Left ventricle myocardium inferior (tissue), 1 donor: ENCODE data around the gene PYGM. TPM values are rescaled to one million over a fixed set of nuclear protein-coding genes. Genes with fewer than 3 reads are reported as not detected.

Source experiments
- DNase-seq: peaks from one replicate; pipeline ENCODE4 v3.0.0-alpha.2; 2020
- H3K27ac ChIP-seq: fragments of 200-600 bp; replicated peaks from 2 replicates; pipeline ENCODE4 v1.8.0; 2021
- H3K27me3 ChIP-seq: fragments of 200-600 bp; 2 replicates; pipeline ENCODE4 v1.8.0; 2021; ENCODE audit warnings: low read depth
- H3K36me3 ChIP-seq: fragments of 200-600 bp; 2 replicates; pipeline ENCODE4 v1.8.0; 2021
- H3K4me1 ChIP-seq: fragments of 200-600 bp; 2 replicates; pipeline ENCODE4 v1.8.0; 2021
- H3K4me3 ChIP-seq: fragments of 200-600 bp; 2 replicates; pipeline ENCODE4 v1.8.0; 2021; ENCODE audit warnings: mild to moderate bottlenecking, moderate library complexity
- H3K9me3 ChIP-seq: fragments of 200-600 bp; replicated peaks from 2 replicates; pipeline ENCODE4 v1.8.0; 2021
- intact Hi-C: fragments of 100-400 bp; cut with micrococcal nuclease; formaldehyde crosslinking; loops from one replicate; pipeline ENCODE4 v1.11.0; 2022
- total RNA-seq: library from RNA; stranded (reverse); fragmentation: NEBNext Ultra II Directional; extraction: Animal tissue kit (Norgen Biotek cat#: 25700); gene quantifications from one replicate; pipeline ENCODE4 v1.2.1, GENCODE V29; 2021
- TF ChIP-seq, protein P1 (sequence below): fragments of 200-600 bp; IDR thresholded peaks from 2 replicates; pipeline ENCODE4 v1.8.0; 2021; ENCODE audit warnings: antibody characterized with exemption, mild to moderate bottlenecking, borderline replicate concordance
- donor health status: DM: no; HTN: yes; CAD: no; lungs with severe emphysema.

PYGM gene
- total RNA-seq, 1 donor from 2014 or later, result 89.5 TPM

DNA sequence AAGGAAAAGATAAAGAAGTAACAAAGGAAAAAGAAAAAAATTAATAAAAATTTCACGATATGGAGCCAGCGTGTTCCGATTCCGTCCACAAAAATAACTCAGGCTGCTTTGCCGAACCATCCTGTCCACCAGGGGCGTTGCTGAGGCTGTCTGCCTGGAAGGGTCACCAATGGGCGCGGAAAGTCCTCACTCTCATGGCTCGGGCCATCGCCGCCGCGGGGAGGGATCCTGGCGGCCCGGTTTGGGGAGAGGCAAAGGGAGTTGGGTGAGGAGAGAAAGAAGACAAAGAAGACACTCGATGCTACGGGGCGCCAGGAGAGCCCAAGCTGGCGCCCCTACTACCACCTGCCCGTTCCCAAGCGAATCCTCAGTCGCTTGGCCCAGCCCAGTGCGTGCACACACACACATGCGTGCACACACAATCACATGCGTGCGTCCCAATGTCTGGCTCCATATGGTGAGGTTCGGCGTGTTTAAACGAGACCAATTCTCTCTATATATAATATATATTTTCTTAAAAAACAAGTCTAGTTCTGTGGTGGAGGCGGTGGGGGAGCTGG, 5.6 kb upstream of the PYGM start:
- intact Hi-C loops, result no loop called here
- H3K9me3 ChIP-seq, result no peaks in the 10 kb centered on the region
- peaks cover 83% of the 10 kb centered on the region for H3K4me1 ChIP-seq
- peak overlapping the region; percentile 89 for H3K27ac ChIP-seq
- TF ChIP-seq, protein P1, sequence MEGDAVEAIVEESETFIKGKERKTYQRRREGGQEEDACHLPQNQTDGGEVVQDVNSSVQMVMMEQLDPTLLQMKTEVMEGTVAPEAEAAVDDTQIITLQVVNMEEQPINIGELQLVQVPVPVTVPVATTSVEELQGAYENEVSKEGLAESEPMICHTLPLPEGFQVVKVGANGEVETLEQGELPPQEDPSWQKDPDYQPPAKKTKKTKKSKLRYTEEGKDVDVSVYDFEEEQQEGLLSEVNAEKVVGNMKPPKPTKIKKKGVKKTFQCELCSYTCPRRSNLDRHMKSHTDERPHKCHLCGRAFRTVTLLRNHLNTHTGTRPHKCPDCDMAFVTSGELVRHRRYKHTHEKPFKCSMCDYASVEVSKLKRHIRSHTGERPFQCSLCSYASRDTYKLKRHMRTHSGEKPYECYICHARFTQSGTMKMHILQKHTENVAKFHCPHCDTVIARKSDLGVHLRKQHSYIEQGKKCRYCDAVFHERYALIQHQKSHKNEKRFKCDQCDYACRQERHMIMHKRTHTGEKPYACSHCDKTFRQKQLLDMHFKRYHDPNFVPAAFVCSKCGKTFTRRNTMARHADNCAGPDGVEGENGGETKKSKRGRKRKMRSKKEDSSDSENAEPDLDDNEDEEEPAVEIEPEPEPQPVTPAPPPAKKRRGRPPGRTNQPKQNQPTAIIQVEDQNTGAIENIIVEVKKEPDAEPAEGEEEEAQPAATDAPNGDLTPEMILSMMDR, result peak; percentile 35
- DNase-seq, result no peak
- no peak overlapping the region for H3K4me3 ChIP-seq
- peaks cover 70% of the 10 kb centered on the region for H3K36me3 ChIP-seq
- H3K27me3 ChIP-seq, result no peaks in the 10 kb centered on the region

DNA sequence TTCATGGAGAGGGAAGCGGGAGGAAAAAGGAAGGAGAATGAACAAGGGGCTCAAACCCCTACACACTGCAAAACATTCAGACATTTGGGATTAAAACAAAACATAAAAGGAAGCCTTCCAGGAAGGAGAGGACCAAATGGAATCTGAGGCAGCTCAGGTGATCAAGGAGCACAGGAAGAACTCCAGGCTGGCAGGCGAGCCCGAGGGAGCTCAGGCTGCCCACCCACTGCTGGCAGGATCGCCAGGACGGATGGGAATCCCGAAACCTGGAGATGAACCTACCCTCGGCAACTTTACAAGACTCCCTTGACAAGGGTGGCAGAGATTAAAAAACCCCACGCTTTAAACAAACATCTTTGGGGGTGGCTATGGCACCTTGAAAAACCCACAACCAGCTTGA, 5.0 kb upstream of the PYGM start:
- Histone ChIP-seq H3K36me3 (peaks cover 64% of the 10 kb centered on the region), H3K27me3 (no peaks in the 10 kb centered on the region), H3K4me3 (no peak overlapping the region), H3K4me1 (peaks cover 86% of the 10 kb centered on the region), H3K27ac (peak overlapping the region; percentile 89), H3K9me3 (no peaks in the 10 kb centered on the region)
- TF ChIP-seq, protein P1, result no peak
- intact Hi-C loops, result no loop called here
- DNase-seq, result no peak

DNA sequence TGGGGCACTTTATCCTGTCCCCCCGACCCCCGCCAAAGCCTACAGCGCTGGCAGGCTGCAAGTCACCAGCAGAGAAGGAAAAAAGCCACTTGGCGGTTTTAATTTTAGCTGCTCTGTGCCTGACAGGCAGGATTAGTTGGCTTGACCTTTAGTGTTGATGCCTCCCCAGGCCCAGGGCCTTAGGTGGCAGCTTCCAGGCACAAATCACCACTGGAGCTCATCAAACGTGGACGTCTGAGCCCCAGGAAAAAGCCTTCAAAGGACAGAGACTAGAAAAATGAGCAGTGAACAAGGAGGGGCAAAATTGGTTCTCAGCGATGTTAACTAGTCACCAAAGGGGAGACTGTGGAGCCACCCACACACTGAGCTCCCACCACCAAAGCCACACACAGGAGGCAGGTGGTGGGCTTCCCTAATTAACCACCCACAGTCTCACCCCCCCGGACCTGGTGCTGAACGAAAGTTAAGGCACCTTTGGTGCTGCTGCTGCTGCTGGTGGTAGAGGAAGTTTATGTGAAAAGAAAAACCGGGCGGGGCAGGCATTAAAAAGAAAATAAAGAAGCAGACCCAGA, 4.4 kb upstream of the PYGM start:
- Histone ChIP-seq H3K4me3 (peak overlapping the region; percentile 7), H3K27me3 (no peaks in the 10 kb centered on the region), H3K4me1 (peaks cover 90% of the 10 kb centered on the region), H3K27ac (peak overlapping the region; percentile 89), H3K9me3 (no peaks in the 10 kb centered on the region), H3K36me3 (peaks cover 58% of the 10 kb centered on the region)
- no peak for DNase-seq
- TF ChIP-seq, protein P1, result no peak
- intact Hi-C loops, result no loop called here

DNA sequence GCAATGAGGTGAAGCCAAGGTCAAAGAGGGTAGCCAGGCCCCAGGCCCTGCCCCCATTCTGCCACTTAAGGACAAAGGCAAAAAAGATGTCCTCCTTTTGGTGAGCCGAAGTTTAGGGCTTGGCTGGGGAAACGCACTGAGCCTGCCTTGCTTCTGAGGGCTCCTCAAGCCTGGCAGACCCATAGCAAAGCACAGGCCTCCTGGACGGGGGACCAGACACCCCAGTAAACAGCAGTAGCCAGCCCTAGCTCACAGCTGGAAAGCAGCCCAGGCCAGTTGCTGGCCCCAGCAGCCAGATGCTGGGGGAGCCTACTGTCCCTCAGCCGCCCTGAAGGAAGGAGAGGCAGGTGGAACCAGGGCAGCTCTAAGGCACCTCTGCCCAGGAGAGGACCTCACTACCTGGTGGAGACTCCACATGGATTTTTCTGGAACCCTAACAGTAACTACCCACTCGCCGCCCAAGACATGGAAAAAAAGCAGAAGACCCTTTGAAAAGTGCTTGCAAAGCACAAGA, 3.8 kb upstream of the PYGM start:
- H3K4me3 ChIP-seq, result peak overlapping the region; percentile 7
- peaks cover 52% of the 10 kb centered on the region for H3K36me3 ChIP-seq
- DNase-seq, result no peak
- no peaks in the 10 kb centered on the region for H3K9me3 ChIP-seq
- intact Hi-C loops, result no loop called here
- H3K27me3 ChIP-seq, result no peaks in the 10 kb centered on the region
- H3K27ac ChIP-seq, result peak overlapping the region; percentile 89
- H3K4me1 ChIP-seq, result peaks cover 90% of the 10 kb centered on the region
- TF ChIP-seq, protein P1, result no peak

DNA sequence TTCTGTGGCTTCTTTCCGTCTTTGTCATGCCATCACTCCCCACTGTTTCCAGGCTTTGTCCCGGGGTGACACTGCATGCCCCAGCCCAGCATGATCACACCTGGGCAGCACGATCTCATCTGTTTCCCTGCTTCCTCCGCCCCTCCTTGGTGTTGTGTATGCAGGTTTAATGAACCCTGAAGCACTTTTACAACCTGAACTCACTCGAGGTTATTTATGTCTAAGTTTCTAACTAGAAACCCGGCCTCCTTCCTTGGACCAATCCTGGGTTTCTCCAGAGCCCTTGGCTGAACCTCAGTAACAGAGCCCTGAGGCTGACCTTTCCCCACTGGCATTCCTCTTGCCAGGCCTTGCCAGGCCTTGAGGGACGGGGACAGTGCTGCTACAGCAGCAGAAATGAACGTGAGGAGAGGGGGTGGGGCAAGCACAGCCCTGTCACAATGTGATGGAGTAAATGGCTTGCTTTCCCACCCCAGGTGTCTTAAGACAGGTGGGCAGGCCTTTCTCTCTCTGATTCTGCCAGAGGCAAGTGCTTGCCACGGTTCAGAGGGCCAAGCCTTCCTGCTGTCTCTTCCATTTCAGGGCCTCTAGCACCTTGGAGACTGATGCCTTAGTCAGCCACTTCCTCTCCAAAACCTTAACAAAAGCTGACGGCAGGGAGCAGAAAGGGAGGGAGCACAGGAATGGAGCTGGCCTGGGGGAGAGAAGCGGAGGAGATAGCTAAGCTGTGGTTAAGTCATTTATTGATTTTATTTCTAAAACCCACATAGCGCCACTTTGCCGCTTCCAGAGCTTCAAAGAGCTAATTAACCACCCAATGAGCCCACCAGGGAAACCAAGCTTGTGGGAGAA, 3.1 kb upstream of the PYGM start:
- intact Hi-C loops, result no loop called here
- no peak overlapping the region for H3K4me3 ChIP-seq

More for the DNA sequence above, 3.1 kb upstream of the PYGM start:
- H3K4me1 ChIP-seq, result peaks cover 88% of the 10 kb centered on the region
- H3K36me3 ChIP-seq, result peaks cover 51% of the 10 kb centered on the region
- no peak for DNase-seq
- no peaks in the 10 kb centered on the region for H3K27me3 ChIP-seq
- no peaks in the 10 kb centered on the region for H3K9me3 ChIP-seq
- H3K27ac ChIP-seq, result peak overlapping the region; percentile 89
- TF ChIP-seq, protein P1, result no peak
